HG03066 (cell line): ENCODE data around the gene DUSP6.
A peak's percentile ranks its signal among the peaks of the same experiment; 100 is the strongest.

Experiments
- ATAC-seq: cut with Tn5 transposase; IDR thresholded peaks from one replicate; pipeline ENCODE4 v1.9.1; 2021; ENCODE audit warnings: low read depth; ENCODE audit not compliant: unreplicated experiment

Gene DUSP6

DNA sequence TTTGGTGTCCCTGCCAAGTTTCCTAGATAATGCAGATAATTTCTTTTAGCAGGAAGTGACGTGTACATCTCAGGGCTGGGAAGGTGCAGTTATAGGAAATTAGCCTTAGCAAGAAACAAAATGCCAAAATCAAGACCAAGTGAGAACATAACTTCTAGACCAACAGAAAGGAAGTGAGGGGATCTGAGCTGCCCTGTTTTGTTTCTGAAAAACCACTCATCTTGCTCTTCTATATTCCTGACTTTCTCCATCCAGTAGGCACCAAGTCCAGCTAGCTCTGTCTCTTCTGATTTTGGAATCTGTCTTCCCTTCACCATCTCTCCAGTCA, 23.9 kb upstream of the DUSP6 start:
- no peak for ATAC-seq

DNA sequence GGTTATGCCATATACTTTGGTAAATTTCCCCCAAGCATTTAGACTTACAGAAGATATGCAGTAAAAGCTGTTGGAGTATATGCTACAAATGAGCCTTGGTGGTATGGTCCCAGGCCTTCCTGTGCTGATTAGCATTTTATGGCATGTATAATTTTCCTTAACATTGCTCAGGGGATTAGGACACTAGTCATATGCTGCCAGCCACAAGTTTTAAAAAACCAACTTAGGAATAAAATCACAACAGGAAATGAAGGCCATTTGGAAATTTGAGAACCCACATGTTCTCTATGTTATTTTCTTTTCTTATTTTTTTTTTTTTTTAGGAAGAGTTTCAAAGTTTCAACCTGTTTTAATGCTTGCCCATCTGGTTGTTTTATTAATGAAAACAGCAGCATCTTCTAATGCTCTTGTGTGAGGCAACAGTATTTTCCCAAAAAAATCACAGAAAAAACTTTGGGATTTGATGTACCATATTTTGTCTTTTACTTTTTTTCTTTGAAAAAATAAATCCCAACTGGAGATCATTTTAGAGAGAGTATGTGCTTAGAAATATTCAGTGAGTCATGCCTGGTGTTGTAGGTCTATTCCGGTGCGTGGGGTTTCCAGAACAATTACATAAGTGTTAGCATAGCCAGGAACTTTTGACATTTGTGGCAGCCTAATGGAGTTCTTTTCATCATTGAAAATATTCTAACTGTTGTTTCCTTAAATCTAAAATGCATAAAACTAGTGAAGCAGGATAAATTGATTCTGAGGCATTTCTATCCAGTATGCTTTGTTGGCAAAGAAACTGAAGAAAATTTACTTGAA, 21.7 kb upstream of the DUSP6 start:
- ATAC-seq, result no peak

DNA sequence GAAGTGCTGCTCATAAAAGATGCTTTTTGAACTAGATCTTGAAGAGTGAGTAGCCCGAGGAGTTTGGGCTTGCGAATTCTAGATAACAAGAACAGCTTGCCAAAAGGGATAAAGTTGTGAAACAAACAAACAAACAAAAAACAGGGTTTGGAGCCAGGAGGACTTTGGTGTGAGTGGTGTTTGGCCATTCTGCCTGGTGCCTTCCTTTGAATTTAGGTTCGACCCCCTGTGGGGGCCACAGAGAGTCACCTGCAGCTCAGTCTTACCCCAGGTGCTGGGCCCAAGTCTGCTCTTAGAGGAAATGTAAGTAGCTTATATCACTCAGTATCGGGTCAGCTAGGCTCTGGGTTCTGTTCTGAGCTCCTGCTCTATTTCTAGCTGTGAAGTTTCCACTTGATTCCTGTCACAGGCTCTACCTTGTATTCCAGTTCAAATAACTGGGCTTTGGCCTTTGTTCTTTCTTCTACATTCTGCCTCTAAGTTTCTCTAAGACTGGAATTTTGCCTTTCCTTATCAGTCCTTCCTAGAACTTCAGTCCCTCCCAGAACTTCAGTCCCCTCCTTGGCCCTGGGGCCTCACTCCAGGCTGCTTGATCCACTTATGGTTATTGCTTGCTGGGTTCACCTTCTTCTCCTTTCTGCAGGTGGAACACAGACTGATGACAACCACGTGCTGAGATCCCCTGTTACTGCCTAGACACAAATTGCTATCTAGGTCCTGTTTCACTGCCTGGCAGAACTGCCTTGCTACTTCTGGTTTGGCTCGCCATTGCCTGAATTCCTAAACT, 20.5 kb upstream of the DUSP6 start:
- ATAC-seq, result no peak

DNA sequence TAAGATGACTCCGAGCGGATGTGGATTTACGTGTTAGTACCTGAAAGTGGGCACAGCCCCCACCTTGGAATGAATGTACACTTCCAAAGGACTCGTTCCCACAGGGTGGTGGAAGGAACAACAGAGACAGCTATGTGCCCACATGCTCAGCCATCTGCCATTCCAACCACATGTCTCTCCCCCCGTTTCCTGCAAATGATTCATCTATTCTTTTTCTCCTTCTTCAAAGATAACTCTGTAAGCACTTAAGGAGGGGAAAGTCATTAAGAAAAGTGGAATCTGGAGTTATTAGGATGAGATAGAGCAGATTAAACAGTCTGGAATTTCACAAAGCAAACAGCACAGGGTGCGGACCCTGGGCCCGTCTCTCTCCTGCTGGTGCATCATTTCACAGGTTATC, 18.5 kb upstream of the DUSP6 start:
- no peak for ATAC-seq

DNA sequence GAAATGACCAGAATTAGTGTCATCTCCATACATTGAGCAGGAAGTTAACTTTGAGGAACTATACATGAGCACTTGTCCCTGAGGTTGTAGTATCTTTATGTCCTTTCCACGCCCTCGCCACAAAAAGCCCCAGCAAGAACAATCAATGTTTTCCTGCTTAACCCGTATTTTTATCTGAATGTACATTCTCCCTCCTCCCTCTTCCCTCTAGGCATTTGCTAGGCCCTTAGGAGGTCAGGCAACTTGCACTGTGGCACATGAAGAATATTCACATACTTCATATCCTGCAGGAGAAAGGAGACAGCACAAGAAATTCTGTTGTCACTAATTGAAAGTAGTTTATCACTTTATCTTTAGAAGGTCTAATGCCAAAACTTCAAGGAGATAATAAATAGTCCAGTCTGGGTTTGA, 18.1 kb upstream of the DUSP6 start:
- ATAC-seq, result no peak

DNA sequence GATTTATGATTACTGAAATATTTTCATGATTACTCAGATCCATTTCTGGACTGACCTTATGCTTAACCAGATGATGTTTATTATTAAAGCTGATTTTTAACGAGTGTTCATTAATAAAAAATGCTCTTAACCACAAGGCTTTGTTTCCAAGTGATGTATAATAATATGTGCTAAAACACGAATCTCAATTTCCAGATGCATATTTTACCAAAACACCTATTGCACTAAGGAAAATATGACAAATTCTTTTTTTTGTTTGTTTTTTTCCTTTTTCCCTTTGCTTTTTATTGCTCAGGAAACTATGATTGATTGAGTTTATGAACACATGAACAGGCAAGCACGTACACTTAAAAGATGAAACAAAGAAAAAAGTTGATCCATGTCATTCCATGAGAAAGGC, 16.9 kb upstream of the DUSP6 start:
- ATAC-seq, result no peak

DNA sequence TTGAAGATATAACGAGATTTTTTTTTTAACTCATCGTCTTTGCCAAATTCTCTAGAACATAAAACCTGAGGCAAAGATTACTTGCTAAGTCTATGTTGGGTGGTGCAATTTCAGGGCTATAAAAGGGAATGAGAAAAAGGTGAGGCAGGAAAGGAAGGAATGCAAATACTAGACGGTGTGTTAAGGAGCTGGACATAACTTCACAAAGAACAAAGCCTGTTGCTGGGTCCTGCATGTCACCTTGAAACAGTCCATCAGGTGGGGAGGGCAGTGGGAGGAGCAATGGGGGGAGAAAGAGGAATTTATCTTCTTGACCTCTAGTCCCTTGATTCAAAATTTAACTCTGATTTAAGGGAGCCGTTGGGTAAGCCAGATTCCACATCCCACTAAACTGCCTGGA, 16.1 kb upstream of the DUSP6 start:
- ATAC-seq, result no peak

DNA sequence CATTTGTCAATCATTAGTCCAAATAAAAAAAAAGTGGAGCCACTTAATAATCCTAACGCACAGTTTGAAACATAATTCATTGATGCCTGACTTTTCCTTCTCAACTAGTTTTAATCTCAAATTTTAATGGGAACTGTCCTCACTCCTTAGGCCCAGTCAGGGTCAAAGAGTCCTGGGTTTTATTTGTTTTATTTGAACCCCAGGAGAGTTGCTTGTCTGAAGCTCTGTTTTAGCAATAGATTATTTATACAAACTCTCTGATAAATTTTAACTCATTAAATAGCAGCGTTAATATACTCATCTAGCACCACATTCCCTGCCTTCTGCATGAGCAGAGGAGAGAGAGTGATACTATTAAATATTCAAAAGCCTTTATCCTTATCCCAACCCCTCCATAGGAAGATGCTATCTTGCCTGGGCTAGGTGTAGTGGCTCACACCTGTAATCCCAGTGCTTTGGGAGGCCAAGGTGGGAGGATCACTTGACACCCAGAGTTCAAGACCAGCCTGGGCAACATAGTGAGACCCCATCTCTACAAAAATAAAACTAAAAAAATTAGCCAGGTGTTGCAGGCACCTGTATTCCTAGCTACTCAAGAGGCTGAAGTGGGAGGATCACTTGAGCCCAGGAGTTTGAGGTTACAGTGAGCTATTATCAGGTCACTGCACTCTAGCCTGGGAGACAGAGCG, 14.5 kb upstream of the DUSP6 start:
- no peak for ATAC-seq

DNA sequence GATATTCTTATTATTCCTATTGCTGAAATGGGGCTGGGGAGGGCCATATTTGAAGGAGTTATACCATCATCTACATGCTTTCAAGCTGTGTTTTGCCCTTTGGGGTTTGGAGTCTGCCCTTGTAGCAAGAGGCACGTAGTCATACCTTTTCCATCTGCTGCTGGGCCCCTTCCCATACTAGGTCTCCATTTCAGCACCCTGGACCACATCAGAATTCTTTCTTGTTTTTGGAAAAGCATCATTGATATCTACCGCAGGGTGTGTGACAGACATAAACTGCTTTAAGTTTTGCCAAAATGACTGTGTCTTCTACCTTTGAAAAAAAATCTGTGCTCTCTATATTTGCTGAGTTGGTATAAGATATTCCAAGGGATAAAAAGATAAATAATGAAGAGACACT, 12.3 kb upstream of the DUSP6 start:
- no peak for ATAC-seq

DNA sequence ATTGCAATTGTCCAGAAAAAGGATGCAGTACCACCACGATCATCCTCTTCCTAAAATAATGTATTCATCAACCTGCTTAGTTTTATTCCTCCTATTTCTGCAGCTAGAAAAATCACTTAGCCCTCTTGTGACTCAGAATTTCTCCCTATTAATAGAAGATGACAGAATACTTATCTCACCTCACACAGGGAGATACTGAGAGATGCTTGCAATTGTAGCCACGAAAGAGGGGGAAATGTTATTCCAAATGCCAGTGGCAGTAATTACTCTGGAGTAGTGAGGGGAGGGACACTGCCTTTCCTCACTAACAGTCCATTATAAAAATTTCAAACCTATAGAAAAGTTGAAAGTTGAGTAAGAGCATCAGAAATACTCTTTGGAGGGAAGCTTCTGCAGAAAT, 11.8 kb upstream of the DUSP6 start:
- ATAC-seq, result no peak

DNA sequence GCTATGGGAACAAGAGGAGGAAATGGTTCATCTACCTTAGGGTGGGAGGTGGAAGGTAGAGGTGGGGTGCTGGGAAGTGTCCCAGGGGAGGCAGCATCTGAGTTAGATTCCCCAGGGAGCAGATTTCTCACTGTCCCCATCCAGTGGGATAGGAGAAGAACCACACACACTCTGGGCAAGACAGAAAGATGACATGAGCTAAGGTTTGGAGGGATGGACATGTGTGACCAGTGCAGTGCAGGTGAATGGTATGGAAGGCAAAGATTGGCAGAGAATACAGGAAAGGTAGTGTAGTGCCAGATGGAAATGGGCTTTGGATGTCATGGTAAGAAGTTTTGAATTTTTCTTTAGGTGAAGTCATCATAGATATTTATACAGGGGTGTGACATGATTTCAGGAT, 11.3 kb upstream of the DUSP6 start:
- ATAC-seq, result no peak

DNA sequence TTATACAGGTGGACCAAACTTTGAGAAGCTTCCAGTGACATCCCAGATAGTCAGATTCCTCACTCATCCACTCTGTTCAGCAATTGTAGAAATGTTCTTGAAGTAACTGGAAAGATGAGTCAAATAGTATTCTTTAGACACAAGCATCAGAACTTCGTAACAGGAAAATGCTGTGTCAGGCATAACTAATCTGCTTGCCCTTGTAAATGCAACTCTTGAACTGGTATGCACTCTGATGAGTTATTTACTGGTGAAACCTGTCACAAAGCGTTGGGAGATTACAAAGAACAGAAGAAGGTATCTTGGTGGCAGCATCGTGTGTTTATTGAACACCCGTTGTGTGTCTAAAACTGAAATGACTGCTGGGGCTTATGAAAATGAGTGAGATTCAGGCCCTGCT, 10.8 kb upstream of the DUSP6 start:
- no peak for ATAC-seq

DNA sequence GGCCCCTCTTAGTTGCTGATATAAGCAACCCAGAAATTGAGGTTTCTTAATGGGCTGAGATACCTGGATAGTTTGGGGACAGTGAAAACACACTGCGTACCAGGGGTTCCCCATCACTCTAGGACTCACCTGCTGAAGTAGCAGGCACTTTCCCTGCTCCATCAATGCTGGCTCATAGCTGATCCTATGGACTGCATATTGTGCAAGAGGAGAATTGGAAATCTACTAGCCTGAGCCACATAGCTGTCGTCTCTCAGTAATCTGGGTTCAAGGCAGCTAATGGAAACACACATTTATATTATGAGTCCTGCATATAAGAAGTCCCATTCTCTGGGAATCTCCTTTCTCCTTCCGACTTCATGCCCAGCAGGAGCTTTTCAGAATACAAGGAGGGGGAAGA, 7.3 kb upstream of the DUSP6 start:
- ATAC-seq, result no peak

DNA sequence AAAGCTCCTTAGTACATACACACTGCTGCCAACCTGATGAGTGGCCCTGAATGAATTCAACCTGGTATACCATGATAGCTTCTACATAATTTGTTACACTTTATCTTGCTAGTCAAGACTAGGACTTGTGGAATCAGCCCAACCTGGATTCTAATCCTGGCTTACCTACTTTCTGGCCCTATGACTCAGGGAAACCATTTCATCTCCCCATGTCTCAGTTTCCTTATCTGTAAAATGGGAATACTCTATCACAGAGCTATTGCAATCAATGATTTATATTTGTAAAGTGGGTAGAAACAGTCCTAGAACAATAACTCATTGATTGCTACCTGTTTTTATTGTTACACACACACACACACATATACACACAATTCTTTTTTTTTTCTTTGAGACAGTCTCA, 6.5 kb upstream of the DUSP6 start:
- no peak for ATAC-seq

DNA sequence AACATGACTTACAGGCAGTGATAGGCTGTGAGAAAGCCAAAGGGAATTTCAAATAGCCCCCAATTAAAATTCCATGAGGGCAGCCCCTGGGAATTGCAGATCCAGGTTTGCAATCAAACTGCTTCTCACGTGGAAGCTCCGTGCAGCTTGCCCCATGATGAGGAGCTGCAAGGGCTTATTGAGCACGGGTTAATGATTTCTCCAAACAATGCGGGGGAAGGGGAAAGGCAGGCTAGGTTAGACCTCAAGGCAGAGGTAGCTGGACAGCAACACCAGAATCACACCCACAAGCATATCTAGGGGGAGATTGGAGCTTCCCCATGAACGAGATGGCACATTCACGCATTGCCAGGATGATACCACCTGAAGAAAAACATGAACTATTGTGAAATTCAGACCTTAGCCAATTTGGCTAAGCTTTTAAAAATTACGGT, 5.0 kb upstream of the DUSP6 start:
- ATAC-seq, result no peak

DNA sequence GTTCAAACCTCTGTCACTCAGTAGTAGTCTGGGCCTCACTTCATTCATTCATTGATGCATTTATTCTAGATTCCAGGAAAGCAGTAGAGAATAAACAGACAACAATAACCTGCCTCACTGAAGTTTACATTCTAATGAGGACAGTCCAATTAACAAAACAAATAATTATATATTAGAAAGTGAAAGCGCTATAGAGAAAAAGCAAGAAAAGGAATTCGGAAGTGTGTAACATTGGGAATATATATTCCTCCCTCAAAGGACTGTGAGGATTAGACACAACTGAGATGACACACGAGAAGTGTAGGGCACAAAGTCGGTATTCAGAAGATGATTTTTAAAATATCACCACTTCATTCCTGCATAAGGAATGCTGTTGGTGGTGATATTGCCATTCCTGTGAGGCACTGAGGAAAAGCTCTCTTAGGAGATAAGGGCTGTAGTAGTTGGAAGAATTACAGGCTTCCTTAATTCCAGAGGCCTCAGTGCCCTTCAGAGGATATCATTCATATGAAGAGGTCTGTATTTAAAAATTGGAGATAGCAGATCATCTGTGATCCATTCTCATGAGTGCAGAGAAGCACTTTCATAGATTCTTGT, 3.9 kb upstream of the DUSP6 start:
- ATAC-seq, result no peak

DNA sequence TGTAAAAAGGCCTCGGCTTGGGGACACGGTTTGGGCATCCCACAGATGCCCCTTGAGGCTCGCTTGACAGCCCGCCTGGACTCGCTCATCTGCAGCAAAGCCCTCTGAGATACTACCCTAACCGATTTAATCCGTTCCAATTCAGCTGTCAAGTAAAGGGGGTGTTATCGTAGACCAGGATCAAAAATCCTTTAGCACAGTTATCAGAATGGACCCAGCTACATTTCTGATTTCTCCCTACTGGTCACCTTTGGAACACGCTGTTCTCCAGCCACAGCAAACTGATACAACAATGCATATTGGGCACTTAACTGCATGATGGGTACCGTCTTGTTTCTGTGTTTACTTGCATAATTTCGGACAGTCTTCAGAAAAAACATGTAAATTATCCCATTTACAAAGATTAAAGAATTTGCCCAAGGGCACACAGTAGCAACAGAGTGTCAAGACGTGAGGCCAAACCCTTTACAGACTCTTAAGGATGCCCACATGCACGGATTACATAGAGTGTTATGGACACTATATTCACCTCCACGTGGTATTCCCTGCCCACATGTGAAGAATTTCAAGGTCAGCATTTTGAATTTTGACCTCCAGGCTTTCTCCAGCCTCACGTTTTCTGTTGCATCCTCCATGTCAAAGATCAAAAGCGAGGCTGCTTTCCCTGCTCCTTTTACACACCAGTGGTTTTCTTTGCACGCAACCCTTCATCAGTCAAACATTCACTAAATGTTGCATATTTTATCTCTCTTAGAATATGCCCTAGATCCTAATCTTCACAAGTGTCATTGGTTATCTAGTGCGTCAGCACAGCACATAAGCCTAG, 3.2 kb upstream of the DUSP6 start:
- ATAC-seq, result no peak

DNA sequence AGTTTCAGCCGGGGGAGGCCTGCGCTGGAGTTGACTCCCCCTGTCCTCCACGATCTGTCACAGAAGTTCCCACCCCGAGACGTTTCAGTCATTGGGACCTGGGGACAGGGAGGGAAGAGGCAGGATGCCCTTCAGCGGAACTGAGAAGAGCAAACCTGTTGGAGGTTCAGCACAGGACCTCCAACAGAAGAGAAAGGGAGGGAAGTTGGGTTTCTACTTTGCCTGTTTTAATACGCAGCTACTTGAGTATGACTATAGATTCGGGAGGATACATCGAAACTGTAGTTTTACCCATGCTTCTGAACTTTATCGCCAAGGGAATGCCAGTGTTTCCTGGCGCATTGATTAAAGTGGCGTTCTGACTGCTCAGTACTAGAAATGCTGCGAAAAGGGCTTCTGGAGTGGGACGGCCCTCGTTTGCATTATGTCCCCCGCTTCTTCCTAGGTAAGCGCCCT, 2.3 kb upstream of the DUSP6 start:
- no peak for ATAC-seq

DNA sequence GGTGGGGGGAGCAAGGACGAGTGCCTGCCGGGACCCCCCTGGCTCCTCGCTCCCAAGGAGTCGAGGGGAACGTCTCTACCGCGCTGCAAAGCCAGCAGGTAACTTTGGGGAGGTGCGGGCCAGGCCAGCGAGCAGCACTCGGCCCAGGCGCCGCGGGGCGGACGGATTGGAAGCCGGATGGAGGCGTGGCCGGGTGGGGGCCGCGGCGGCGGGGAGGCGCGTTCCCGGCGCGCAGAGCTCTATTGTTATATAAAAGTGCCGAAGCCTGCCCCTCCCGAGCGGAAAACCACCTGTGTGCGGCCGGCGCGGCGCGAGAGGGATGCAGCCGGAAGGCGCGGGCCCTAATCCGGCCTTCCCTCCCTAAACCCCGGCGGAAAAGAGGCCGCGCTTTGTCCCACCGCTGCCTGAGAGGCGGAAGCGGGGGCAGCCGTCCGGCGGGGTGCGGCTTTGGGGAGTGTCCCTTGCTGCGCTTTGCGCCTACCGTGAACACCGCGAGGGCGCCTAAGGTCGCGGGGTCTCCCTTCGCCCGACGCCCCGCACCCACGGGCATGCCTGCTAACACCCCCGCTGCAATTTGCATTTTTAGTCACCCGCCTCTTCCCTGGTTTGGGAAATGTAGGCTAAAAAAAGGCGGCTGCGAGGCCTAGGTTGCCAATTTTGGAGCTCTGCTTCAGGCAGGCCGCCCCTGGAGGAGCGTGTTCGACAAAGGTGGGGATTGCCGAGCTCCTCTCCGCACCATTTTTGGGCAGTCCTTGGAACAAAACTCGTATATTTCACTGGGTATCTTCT, 1.7 kb upstream of the DUSP6 start:
- peak; percentile 35 for ATAC-seq
